ENCODE results near the gene AK8.

The AK8 gene

GRCh38 chr9:132717326-132717945, 160.6 kb downstream of the AK8 start:
- TF ChIP-seq ZBTB7A (IDR thresholded peaks at IDR 0.05; ENCODE audit: low read depth) (no peak), USF1 (IDR thresholded peaks at IDR 0.05) (no peak), MAX (IDR thresholded peaks at IDR 0.05) (no peak), REST (IDR thresholded peaks at IDR 0.05; ENCODE audit: low read depth) (no peak), TEAD4 (IDR thresholded peaks at IDR 0.05) (no peak), TAF1 (IDR thresholded peaks at IDR 0.05; ENCODE audit: low read depth) (no peak), CREB1 (IDR thresholded peaks at IDR 0.05; ENCODE audit: low read depth) (no peak), EP300 (IDR thresholded peaks at IDR 0.05; ENCODE audit: borderline replicate concordance) (no peak), RAD21 (IDR thresholded peaks at IDR 0.05; ENCODE audit: low read depth) (no peak), NFIC (IDR thresholded peaks at IDR 0.05) (no peak), EGR1 (IDR thresholded peaks at IDR 0.05) (no peak), CEBPB (IDR thresholded peaks at IDR 0.05) (no peak), TCF12 (IDR thresholded peaks at IDR 0.05; ENCODE audit: low read depth) (no peak)

- TF ChIP-seq EGR1 (IDR thresholded peaks at IDR 0.05): no peak
- TF ChIP-seq EP300 (IDR thresholded peaks at IDR 0.05; ENCODE audit: borderline replicate concordance): no peak
- no peak for TF ChIP-seq TAF1 (IDR thresholded peaks at IDR 0.05; ENCODE audit: low read depth)
- no peak for TF ChIP-seq NFIC (IDR thresholded peaks at IDR 0.05)
Observed at GRCh38 chr9:132716007-132716406, 162.1 kb downstream of the AK8 start.

- TF ChIP-seq ZBTB7A (IDR thresholded peaks at IDR 0.05; ENCODE audit: low read depth) (no peak), NFIC (IDR thresholded peaks at IDR 0.05) (no peak), REST (IDR thresholded peaks at IDR 0.05; ENCODE audit: low read depth) (no peak), CREB1 (IDR thresholded peaks at IDR 0.05; ENCODE audit: low read depth) (no peak), YY1 (IDR thresholded peaks at IDR 0.05; ENCODE audit: low read depth) (no peak), USF1 (IDR thresholded peaks at IDR 0.05) (no peak), TCF12 (IDR thresholded peaks at IDR 0.05; ENCODE audit: low read depth) (no peak), TEAD4 (IDR thresholded peaks at IDR 0.05) (no peak), CEBPB (IDR thresholded peaks at IDR 0.05) (no peak), MAX (IDR thresholded peaks at IDR 0.05) (no peak), RAD21 (IDR thresholded peaks at IDR 0.05; ENCODE audit: low read depth) (no peak), EP300 (IDR thresholded peaks at IDR 0.05; ENCODE audit: borderline replicate concordance) (no peak), FOXM1 (IDR thresholded peaks at IDR 0.05; ENCODE audit: borderline replicate concordance, low read depth) (no peak), TAF1 (IDR thresholded peaks at IDR 0.05; ENCODE audit: low read depth) (no peak), EGR1 (IDR thresholded peaks at IDR 0.05) (no peak)
Observed at GRCh38 chr9:132712753-132713152, 165.3 kb downstream of the AK8 start.

- TF ChIP-seq EP300 (IDR thresholded peaks at IDR 0.05; ENCODE audit: borderline replicate concordance) (no peak), RAD21 (IDR thresholded peaks at IDR 0.05; ENCODE audit: low read depth) (no peak), MAX (IDR thresholded peaks at IDR 0.05) (no peak), EGR1 (IDR thresholded peaks at IDR 0.05) (no peak), CREB1 (IDR thresholded peaks at IDR 0.05; ENCODE audit: low read depth) (no peak)
Observed at GRCh38 chr9:132711846-132712245, 166.2 kb downstream of the AK8 start.

GRCh38 chr9:132710333-132710732, 167.8 kb downstream of the AK8 start:
- TF ChIP-seq YY1 (IDR thresholded peaks at IDR 0.05; ENCODE audit: low read depth) (no peak), TCF12 (IDR thresholded peaks at IDR 0.05; ENCODE audit: low read depth) (no peak), EP300 (IDR thresholded peaks at IDR 0.05; ENCODE audit: borderline replicate concordance) (no peak), ZBTB7A (IDR thresholded peaks at IDR 0.05; ENCODE audit: low read depth) (no peak), RAD21 (IDR thresholded peaks at IDR 0.05; ENCODE audit: low read depth) (no peak), USF1 (IDR thresholded peaks at IDR 0.05) (no peak), FOXM1 (IDR thresholded peaks at IDR 0.05; ENCODE audit: borderline replicate concordance, low read depth) (no peak), TEAD4 (IDR thresholded peaks at IDR 0.05) (no peak), REST (IDR thresholded peaks at IDR 0.05; ENCODE audit: low read depth) (no peak), CREB1 (IDR thresholded peaks at IDR 0.05; ENCODE audit: low read depth) (no peak), MAX (IDR thresholded peaks at IDR 0.05) (no peak), EGR1 (IDR thresholded peaks at IDR 0.05) (no peak), NFIC (IDR thresholded peaks at IDR 0.05) (no peak)

Measured in Ishikawa (cell line).